Astrocyte (in vitro differentiated cells and primary cell): ENCODE measurements around the gene MTNR1A. TPM values are rescaled to one million over a fixed set of nuclear protein-coding genes. Genes with fewer than 3 reads are reported as not detected.
A peak's percentile ranks its signal among the peaks of the same experiment; 100 is the strongest.

Source experiments
- DNase-seq: peaks from one replicate; pipeline ENCODE4 v3.0.0-alpha.2; 2010; ENCODE audit warnings: low read depth
- FAIRE-seq: peaks from 2 replicates; lab custom pipeline; 2011; peaks lifted over from hg19 to GRCh38; lab: Jason Lieb, UNC
- H2AFZ ChIP-seq: 2 replicates; pipeline ENCODE4 v1.6.0; 2012; ENCODE audit warnings: low read depth, low read length, inconsistent platforms
- H3K27ac ChIP-seq: 2 replicates; pipeline ENCODE4 v1.5.1; 2011; ENCODE audit warnings: low read depth, low read length, inconsistent platforms
- H3K27me3 ChIP-seq: 2 replicates; pipeline ENCODE4 v1.6.0; 2011; ENCODE audit warnings: low read length, inconsistent platforms; ENCODE audit not compliant: insufficient read depth
- H3K36me3 ChIP-seq: 2 replicates; pipeline ENCODE4 v1.5.1; 2011; ENCODE audit warnings: low read length, inconsistent platforms; ENCODE audit not compliant: insufficient read depth
- H3K4me1 ChIP-seq: 2 replicates; pipeline ENCODE4 v1.5.1; 2011; ENCODE audit warnings: low read length, inconsistent platforms; ENCODE audit not compliant: insufficient read depth
- H3K4me2 ChIP-seq: 2 replicates; pipeline ENCODE4 v1.6.0; 2012; ENCODE audit warnings: low read length, inconsistent platforms
- H3K4me3 ChIP-seq: 2 replicates; pipeline ENCODE4 v1.5.1; 2011; ENCODE audit warnings: low read depth, mild to moderate bottlenecking, low read length, inconsistent platforms; ENCODE audit not compliant: insufficient read depth
- H3K79me2 ChIP-seq: 2 replicates; pipeline ENCODE4 v1.6.0; 2012; ENCODE audit warnings: mild to moderate bottlenecking, low read length, inconsistent platforms; ENCODE audit not compliant: insufficient read depth
- H3K9ac ChIP-seq: 2 replicates; pipeline ENCODE4 v1.6.0; 2012; ENCODE audit warnings: mild to moderate bottlenecking, low read length, inconsistent platforms
- H3K9me3 ChIP-seq: 2 replicates; pipeline ENCODE4 v1.5.1; 2012; ENCODE audit warnings: low read depth, mild to moderate bottlenecking, low read length, inconsistent platforms; ENCODE audit not compliant: insufficient read depth
- H4K20me1 ChIP-seq: 2 replicates; pipeline ENCODE4 v1.6.0; 2012; ENCODE audit warnings: low read length, inconsistent platforms; ENCODE audit not compliant: insufficient read depth
- H3K27ac Mint-ChIP-seq: one replicate; pipeline ENCODE4 v1.8.0; 2021; ENCODE audit warnings: mild to moderate bottlenecking, mixed read lengths; ENCODE audit not compliant: unreplicated experiment
- H3K27me3 Mint-ChIP-seq: one replicate; pipeline ENCODE4 v1.8.0; 2021; ENCODE audit warnings: low read depth, mixed read lengths; ENCODE audit not compliant: unreplicated experiment
- H3K36me3 Mint-ChIP-seq: one replicate; pipeline ENCODE4 v1.8.0; 2021; ENCODE audit warnings: low read depth, mixed read lengths; ENCODE audit not compliant: unreplicated experiment
- H3K4me1 Mint-ChIP-seq: one replicate; pipeline ENCODE4 v1.8.0; 2021; ENCODE audit warnings: low read depth, mixed read lengths; ENCODE audit not compliant: unreplicated experiment
- H3K4me3 Mint-ChIP-seq: one replicate; pipeline ENCODE4 v1.8.0; 2021; ENCODE audit warnings: mild to moderate bottlenecking, moderate library complexity, mixed read lengths; ENCODE audit not compliant: unreplicated experiment
- H3K9me3 Mint-ChIP-seq: one replicate; pipeline ENCODE4 v1.8.0; 2021; ENCODE audit warnings: mild to moderate bottlenecking, mixed read lengths; ENCODE audit not compliant: unreplicated experiment
- CTCF ChIP-seq: IDR thresholded peaks from 2 replicates; pipeline ENCODE4 v1.5.1; 2011; ENCODE audit warnings: low read depth, mild to moderate bottlenecking, inconsistent platforms, low read length, moderate library complexity; ENCODE audit not compliant: insufficient read depth
- EZH2 ChIP-seq: IDR thresholded peaks from 2 replicates; pipeline ENCODE4 v1.6.1; 2012; ENCODE audit warnings: mild to moderate bottlenecking, low read length, inconsistent platforms; ENCODE audit not compliant: insufficient read depth
- total RNA-seq: library from RNA; stranded (reverse); gene quantifications from 2 replicates; pipeline ENCODE4 v1.2.1, GENCODE V29; 2021

MTNR1A gene
- total RNA-seq, 1 donor from 2014 or later = 0.34 TPM

GRCh38 chr4:186596850-186597390 lies 41.6 kb upstream of the MTNR1A start:
- no peak for TF ChIP-seq EZH2
- TF ChIP-seq CTCF = no peak

GRCh38 chr4:186596346-186596745 lies 41.0 kb upstream of the MTNR1A start:
- no peak overlapping the region for H3K9ac ChIP-seq
- Mint-ChIP-seq H3K4me3 (no peak overlapping the region), H3K36me3 (peaks cover 34% of the 10 kb centered on the region), H3K4me1 (no peaks in the 10 kb centered on the region), H3K27ac (peak overlapping the region; percentile 38), H3K27me3 (no peaks in the 10 kb centered on the region), H3K9me3 (no peaks in the 10 kb centered on the region)
- H3K4me1 ChIP-seq = no peaks in the 10 kb centered on the region
- H3K9me3 ChIP-seq = no peaks in the 10 kb centered on the region
- H2AFZ ChIP-seq = no peak overlapping the region
- H3K27ac ChIP-seq = no peak overlapping the region
- TF ChIP-seq CTCF (no peak), EZH2 (no peak)
- no peak for DNase-seq
- peaks cover 76% of the 10 kb centered on the region for H3K36me3 ChIP-seq
- peaks cover 24% of the 10 kb centered on the region for H3K79me2 ChIP-seq
- no peak for FAIRE-seq
- no peak overlapping the region for H3K4me3 ChIP-seq
- no peak overlapping the region for H3K4me2 ChIP-seq
- H4K20me1 ChIP-seq = peaks cover 70% of the 10 kb centered on the region
- H3K27me3 ChIP-seq = no peaks in the 10 kb centered on the region

More at GRCh38 chr4:186596850-186597390, 41.6 kb upstream of the MTNR1A start:
- Histone ChIP-seq H3K27me3 (no peaks in the 10 kb centered on the region), H3K4me3 (no peak overlapping the region), H3K27ac (no peak overlapping the region), H4K20me1 (peaks cover 65% of the 10 kb centered on the region), H3K79me2 (peaks cover 24% of the 10 kb centered on the region), H3K9ac (no peak overlapping the region), H3K4me1 (no peaks in the 10 kb centered on the region), H3K36me3 (peaks cover 76% of the 10 kb centered on the region), H2AFZ (no peak overlapping the region), H3K9me3 (no peaks in the 10 kb centered on the region), H3K4me2 (no peak overlapping the region)
- Mint-ChIP-seq H3K36me3 (peaks cover 31% of the 10 kb centered on the region), H3K27me3 (no peaks in the 10 kb centered on the region), H3K27ac (peak overlapping the region; percentile 38), H3K4me1 (no peaks in the 10 kb centered on the region), H3K4me3 (no peak overlapping the region), H3K9me3 (no peaks in the 10 kb centered on the region)
- FAIRE-seq = no peak
- DNase-seq = no peak

- Mint-ChIP-seq H3K36me3 (peaks cover 30% of the 10 kb centered on the region), H3K9me3 (no peaks in the 10 kb centered on the region), H3K27me3 (no peaks in the 10 kb centered on the region), H3K27ac (no peak overlapping the region), H3K4me1 (no peaks in the 10 kb centered on the region), H3K4me3 (no peak overlapping the region)
- Histone ChIP-seq H3K79me2 (peaks cover 21% of the 10 kb centered on the region), H3K9ac (no peak overlapping the region), H4K20me1 (peaks cover 74% of the 10 kb centered on the region), H3K36me3 (peaks cover 71% of the 10 kb centered on the region), H3K4me2 (no peak overlapping the region), H3K4me3 (no peak overlapping the region), H3K9me3 (no peaks in the 10 kb centered on the region), H3K4me1 (no peaks in the 10 kb centered on the region), H3K27me3 (no peaks in the 10 kb centered on the region), H3K27ac (no peak overlapping the region), H2AFZ (no peak overlapping the region)
- no peak for TF ChIP-seq CTCF
- no peak for TF ChIP-seq EZH2
- no peak for DNase-seq
- FAIRE-seq = no peak
These were observed 38.2 kb upstream of the MTNR1A start for GRCh38 chr4:186593587-186593973.
